ENCODE measurements around the gene TMPRSS2. TPM values are rescaled to one million over a fixed set of nuclear protein-coding genes. Genes with fewer than 3 reads are reported as not detected.

The TMPRSS2 gene
- total and polyA plus RNA-seq, 11 donors = 0.04 TPM; not detected in 10

- Histone ChIP-seq H3K9me3 (peaks cover 0 to 9% (median 0%) of the 10 kb centered on the region in 12 donors), H3K27me3 (no peaks in the 10 kb centered on the region), H3K4me1 (no peaks in the 10 kb centered on the region), H3K27ac (no peak overlapping the region), H3K36me3 (peaks cover 0 to 100% (median 96%) of the 10 kb centered on the region in 9 donors), H3K4me3 (no peak overlapping the region)
- ATAC-seq (no peak), DNase-seq (no peak)
- 71 to 91% (median 83%) methylated on average over 4 of the region's 4 CpGs for WGBS, 4 donors
- no peak for TF ChIP-seq CTCF (IDR thresholded peaks at IDR 0.05)
- no peak for TF ChIP-seq POLR2A (IDR thresholded peaks at IDR 0.05)
- intact Hi-C loops (cut with DNase I) = loop anchor here in 1 of 10 donors (5.0 kb wide), 1 partner anchor 37 kb away; no protein-coding TSS in a partner anchor
These were observed 68.7 kb downstream of the TMPRSS2 start for GRCh38 chr21:41439248-41439647.

DNA sequence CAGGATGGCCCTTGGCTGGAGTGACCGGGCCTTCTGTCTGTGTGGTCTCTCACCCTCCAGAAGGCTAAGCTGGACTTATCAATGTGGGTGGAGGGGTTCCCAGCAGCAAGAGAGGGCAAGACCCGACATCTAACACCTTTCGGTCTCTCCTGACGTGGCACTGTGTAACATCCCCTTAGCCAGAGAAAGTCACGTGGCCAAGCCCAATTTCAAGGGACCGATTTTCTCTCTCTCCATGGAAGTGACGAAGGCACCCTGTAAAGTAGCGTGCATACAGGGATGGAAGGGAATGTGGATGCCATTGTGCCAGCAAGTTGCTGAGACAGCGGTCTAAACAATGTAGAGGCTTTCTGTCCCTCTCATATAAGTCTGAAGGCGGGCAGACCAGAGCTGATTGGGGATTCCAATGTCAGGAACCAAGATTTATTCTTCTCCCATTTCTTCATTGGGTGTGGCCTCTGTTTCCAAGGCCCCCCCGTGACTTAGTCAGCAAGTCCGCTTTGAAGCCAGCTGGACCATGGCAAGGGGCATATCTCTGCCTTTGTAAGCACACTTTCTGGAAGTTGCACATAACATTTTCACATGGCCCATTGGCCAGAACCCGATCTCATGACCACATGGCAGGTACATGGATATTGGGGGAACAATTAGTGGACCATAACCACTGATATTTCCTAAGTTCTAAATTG is 69.4 kb downstream of the TMPRSS2 start:
- Histone ChIP-seq H3K27me3 (no peaks in the 10 kb centered on the region), H3K9me3 (peaks cover 0 to 12% (median 2%) of the 10 kb centered on the region in 12 donors), H3K4me1 (no peaks in the 10 kb centered on the region), H3K27ac (no peak overlapping the region), H3K36me3 (peaks cover 0 to 100% (median 96%) of the 10 kb centered on the region in 9 donors), H3K4me3 (no peak overlapping the region)
- intact Hi-C loops (cut with DNase I) = loop anchor here in 1 of 10 donors (5.0 kb wide), 1 partner anchor 36 kb away; no protein-coding TSS in a partner anchor
- ATAC-seq = no peak
- TF ChIP-seq POLR2A (IDR thresholded peaks at IDR 0.05) (no peak), CTCF (IDR thresholded peaks at IDR 0.05) (no peak)
- DNase-seq = no peak
- WGBS, 4 donors = 87 to 97% (median 95%) methylated on average over 13 of the region's 13 CpGs

GRCh38 chr21:41437729-41438128 is 70.2 kb downstream of the TMPRSS2 start:
- no peak for DNase-seq
- Histone ChIP-seq H3K36me3 (peaks cover 0 to 100% (median 96%) of the 10 kb centered on the region in 9 donors), H3K9me3 (peaks cover 0 to 12% (median 2%) of the 10 kb centered on the region in 12 donors), H3K4me3 (no peak overlapping the region), H3K27me3 (no peaks in the 10 kb centered on the region), H3K27ac (no peak overlapping the region), H3K4me1 (no peaks in the 10 kb centered on the region)
- ATAC-seq = no peak
- intact Hi-C loops (cut with DNase I) = loop anchor here in 1 of 10 donors (5.0 kb wide), 1 partner anchor 35 kb away; no protein-coding TSS in a partner anchor
- 53 to 70% (median 58%) methylated on average over 2 of the region's 2 CpGs for WGBS, 4 donors
- TF ChIP-seq CTCF (IDR thresholded peaks at IDR 0.05) (no peak), POLR2A (IDR thresholded peaks at IDR 0.05) (no peak)

DNA sequence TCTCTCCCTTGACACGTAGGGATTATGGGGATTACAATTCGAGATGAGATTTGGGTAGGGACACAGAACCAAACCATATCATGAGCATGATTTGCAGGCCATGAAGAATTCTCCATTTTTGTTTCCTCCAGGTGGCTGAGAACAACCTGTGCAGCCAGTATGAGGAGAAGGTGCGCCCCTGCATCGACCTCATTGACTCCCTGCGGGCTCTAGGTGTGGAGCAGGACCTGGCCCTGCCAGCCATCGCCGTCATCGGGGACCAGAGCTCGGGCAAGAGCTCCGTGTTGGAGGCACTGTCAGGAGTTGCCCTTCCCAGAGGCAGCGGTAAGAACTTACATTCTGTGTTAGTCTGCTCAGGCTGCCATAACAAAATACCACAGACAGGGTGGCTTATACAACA is 72.3 kb downstream of the TMPRSS2 start:
- no peak for TF ChIP-seq POLR2A (IDR thresholded peaks at IDR 0.05)
- no peak for TF ChIP-seq CTCF (IDR thresholded peaks at IDR 0.05)
- 83 to 95% (median 93%) methylated on average over 7 to 11 of the region's 11 CpGs for WGBS, 4 donors
- H3K9me3 ChIP-seq = peaks cover 0 to 12% (median 2%) of the 10 kb centered on the region in 12 donors
- no peak overlapping the region for H3K27ac ChIP-seq
- H3K36me3 ChIP-seq = peaks cover 0 to 100% (median 92%) of the 10 kb centered on the region in 9 donors
- no peaks in the 10 kb centered on the region for H3K4me1 ChIP-seq
- DNase-seq (no peak), ATAC-seq (no peak)
- no peak overlapping the region for H3K4me3 ChIP-seq
- no peaks in the 10 kb centered on the region for H3K27me3 ChIP-seq
- intact Hi-C loops (cut with DNase I) = loop anchor here in 1 of 10 donors (5.0 kb wide), 1 partner anchor 33 kb away; no protein-coding TSS in a partner anchor

Data from heart left ventricle (tissue), 16 donors.